ENCODE results near the gene BTG1. TPM values are rescaled to one million over a fixed set of nuclear protein-coding genes. Genes with fewer than 3 reads are reported as not detected.
A peak's percentile ranks its signal among the peaks of the same experiment; 100 is the strongest.

Gene BTG1
- polyA plus RNA-seq, 3 donors, result 189 to 242 (median 192) TPM

- H3K4me3 Mint-ChIP-seq, result peak overlapping the region; percentile 10 to 17
- intact Hi-C loops (cut with micrococcal nuclease), result no loop called here
- peak overlapping the region; percentile 9 to 42 (median 16) for H3K4me3 ChIP-seq (replicated peaks in 1 of 3; ENCODE audit: low read depth in 2 of 3, low read length in 3 of 3)
These were observed 45.4 kb upstream of the BTG1 start for GRCh38 chr12:92191061-92191460.

DNA sequence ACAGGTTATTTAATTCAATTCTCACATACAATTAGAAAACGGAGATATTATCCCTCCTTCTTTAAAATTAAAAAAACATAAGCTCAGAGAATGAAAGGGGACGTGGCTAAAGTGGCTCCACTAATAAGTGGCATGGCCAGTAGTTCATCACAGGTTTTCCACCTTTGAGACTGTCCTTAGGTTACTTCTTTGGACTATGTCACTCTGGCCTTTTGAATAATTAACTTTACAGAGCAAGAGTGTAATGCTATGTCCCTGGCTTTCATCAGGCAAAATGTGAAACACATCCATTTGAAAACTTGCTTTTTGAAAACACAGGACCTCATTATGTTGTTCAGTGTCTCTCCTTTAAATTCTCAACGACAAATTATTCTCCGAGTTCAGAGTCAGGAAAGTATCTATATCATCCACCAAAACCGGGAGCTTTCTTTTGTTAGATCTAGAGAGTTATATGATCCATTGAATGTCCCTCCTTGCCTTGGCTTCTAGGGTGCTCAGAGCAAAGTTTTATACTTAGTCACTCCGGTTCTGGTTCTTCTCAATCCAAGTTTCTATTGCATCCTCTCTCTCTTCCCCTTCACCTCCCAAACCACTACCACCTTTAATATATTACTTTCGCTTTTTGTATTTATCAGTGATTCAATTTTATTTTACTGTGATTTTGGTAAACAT lies 43.0 kb upstream of the BTG1 start:
- Histone ChIP-seq H3K4me1 (ENCODE audit: control insufficient read depth in 1 of 2, insufficient read depth in 2 of 2, low read length in 2 of 2) (peaks cover 11 to 14% of the 10 kb centered on the region in 2 donors), H3K4me2 (replicated peaks; ENCODE audit: extremely low read depth, low read length, poor library complexity, severe bottlenecking) (no peak overlapping the region), H2AFZ (ENCODE audit: insufficient read depth, low read depth, low read length, poor library complexity, severe bottlenecking) (no peak overlapping the region), H4K20me1 (ENCODE audit: insufficient read depth, low read length) (no peaks in the 10 kb centered on the region), H3K27me3 (ENCODE audit: control insufficient read depth in 2 of 2, insufficient read depth in 2 of 2, low read length in 2 of 2) (no peaks in the 10 kb centered on the region), H3K9me3 (replicated peaks in 1 of 2; ENCODE audit: control insufficient read depth in 1 of 2, insufficient read depth in 1 of 2, low read length in 2 of 2) (peaks cover 7 to 10% of the 10 kb centered on the region in 2 donors), H3K36me3 (replicated peaks in 1 of 2; ENCODE audit: control insufficient read depth in 1 of 2, insufficient read depth in 2 of 2, low read length in 2 of 2) (no peaks in the 10 kb centered on the region), H3K27ac (ENCODE audit: low read depth in 1 of 2, low read length in 2 of 2) (no peak overlapping the region), H3K4me3 (replicated peaks in 1 of 3; ENCODE audit: low read depth in 2 of 3, low read length in 3 of 3) (no peak overlapping the region), H3K9ac (ENCODE audit: insufficient read depth, low read length, poor library complexity, severe bottlenecking) (no peak overlapping the region), H3K79me2 (ENCODE audit: insufficient read depth, low read length) (no peaks in the 10 kb centered on the region)
- TF ChIP-seq, protein P1, sequence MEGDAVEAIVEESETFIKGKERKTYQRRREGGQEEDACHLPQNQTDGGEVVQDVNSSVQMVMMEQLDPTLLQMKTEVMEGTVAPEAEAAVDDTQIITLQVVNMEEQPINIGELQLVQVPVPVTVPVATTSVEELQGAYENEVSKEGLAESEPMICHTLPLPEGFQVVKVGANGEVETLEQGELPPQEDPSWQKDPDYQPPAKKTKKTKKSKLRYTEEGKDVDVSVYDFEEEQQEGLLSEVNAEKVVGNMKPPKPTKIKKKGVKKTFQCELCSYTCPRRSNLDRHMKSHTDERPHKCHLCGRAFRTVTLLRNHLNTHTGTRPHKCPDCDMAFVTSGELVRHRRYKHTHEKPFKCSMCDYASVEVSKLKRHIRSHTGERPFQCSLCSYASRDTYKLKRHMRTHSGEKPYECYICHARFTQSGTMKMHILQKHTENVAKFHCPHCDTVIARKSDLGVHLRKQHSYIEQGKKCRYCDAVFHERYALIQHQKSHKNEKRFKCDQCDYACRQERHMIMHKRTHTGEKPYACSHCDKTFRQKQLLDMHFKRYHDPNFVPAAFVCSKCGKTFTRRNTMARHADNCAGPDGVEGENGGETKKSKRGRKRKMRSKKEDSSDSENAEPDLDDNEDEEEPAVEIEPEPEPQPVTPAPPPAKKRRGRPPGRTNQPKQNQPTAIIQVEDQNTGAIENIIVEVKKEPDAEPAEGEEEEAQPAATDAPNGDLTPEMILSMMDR (IDR thresholded peaks at IDR 0.05), result no peak
- Mint-ChIP-seq H3K9me3 (peaks cover 6 to 13% (median 8%) of the 10 kb centered on the region in 7 donors), H3K36me3 (peaks cover 0 to 3% of the 10 kb centered on the region in 2 donors), H3K27ac (no peak overlapping the region), H3K27me3 (ENCODE audit: low read depth in 3 of 3) (peaks cover 0 to 1% (median 0%) of the 10 kb centered on the region in 3 donors), H3K4me1 (peaks cover 28% of the 10 kb centered on the region), H3K4me3 (no peak overlapping the region)
- WGBS (ENCODE audit: insufficient coverage), result 92% methylated on average over 2 of the region's 7 CpGs
- intact Hi-C loops (cut with micrococcal nuclease), result no loop called here
- DNase-seq, result no peak

More at GRCh38 chr12:92191061-92191460, 45.4 kb upstream of the BTG1 start:
- Histone ChIP-seq H3K27ac (ENCODE audit: low read depth in 1 of 2, low read length in 2 of 2) (peak overlapping the region; percentile 57 to 60), H3K36me3 (replicated peaks in 1 of 2; ENCODE audit: control insufficient read depth in 1 of 2, insufficient read depth in 2 of 2, low read length in 2 of 2) (no peaks in the 10 kb centered on the region), H4K20me1 (ENCODE audit: insufficient read depth, low read length) (no peaks in the 10 kb centered on the region), H3K9me3 (replicated peaks in 1 of 2; ENCODE audit: control insufficient read depth in 1 of 2, insufficient read depth in 1 of 2, low read length in 2 of 2) (peaks cover 0 to 2% of the 10 kb centered on the region in 2 donors), H3K9ac (ENCODE audit: insufficient read depth, low read length, poor library complexity, severe bottlenecking) (no peak overlapping the region), H3K4me2 (replicated peaks; ENCODE audit: extremely low read depth, low read length, poor library complexity, severe bottlenecking) (peak overlapping the region; percentile 53), H3K4me1 (ENCODE audit: control insufficient read depth in 1 of 2, insufficient read depth in 2 of 2, low read length in 2 of 2) (peaks cover 11 to 14% of the 10 kb centered on the region in 2 donors), H3K79me2 (ENCODE audit: insufficient read depth, low read length) (no peaks in the 10 kb centered on the region), H2AFZ (ENCODE audit: insufficient read depth, low read depth, low read length, poor library complexity, severe bottlenecking) (peak overlapping the region; percentile 55), H3K27me3 (ENCODE audit: control insufficient read depth in 2 of 2, insufficient read depth in 2 of 2, low read length in 2 of 2) (no peaks in the 10 kb centered on the region)
- Mint-ChIP-seq H3K27ac (peak overlapping the region in 6 of 7 donors; percentile 13 to 80 (median 46)), H3K4me1 (peaks cover 24% of the 10 kb centered on the region), H3K27me3 (ENCODE audit: low read depth in 3 of 3) (peaks cover 0 to 1% (median 0%) of the 10 kb centered on the region in 3 donors), H3K9me3 (peaks cover 0 to under 1% (median under 1%) of the 10 kb centered on the region in 7 donors), H3K36me3 (peaks cover under 1 to 2% of the 10 kb centered on the region in 2 donors)
- DNase-seq, result peak in 1 of 3 donors; percentile 16
- TF ChIP-seq, protein P1 (IDR thresholded peaks at IDR 0.05), result no peak
- WGBS (ENCODE audit: insufficient coverage), result no CpG with 5 or more reads among the region's 3 CpGs

Measured in CD14-positive monocyte (primary cell).